ENCODE results near the gene SOX13. TPM values are rescaled to one million over a fixed set of nuclear protein-coding genes. Genes with fewer than 3 reads are reported as not detected.

SOX13 gene
- total RNA-seq, 1 experiment from 2014 or later: 35.6 TPM

DNA sequence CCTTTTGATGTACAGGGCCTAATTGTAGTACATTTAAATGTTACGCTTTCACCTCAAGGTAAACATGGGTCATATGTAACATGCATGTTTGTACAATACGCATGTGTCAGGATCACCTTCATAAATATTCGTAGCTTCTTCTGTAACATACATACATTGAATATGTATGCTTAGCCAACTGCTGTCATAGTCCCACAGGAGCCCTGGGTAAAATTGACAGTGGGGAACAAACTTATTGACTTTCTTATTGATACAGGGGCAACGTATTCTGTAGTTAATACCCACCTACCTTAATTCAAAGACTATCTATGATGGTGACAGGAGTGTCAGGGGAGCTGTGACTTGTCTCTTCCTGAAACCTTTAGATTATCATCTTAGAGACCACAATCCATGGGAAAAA is 96.9 kb downstream of the SOX13 start:
- Histone ChIP-seq H3K4me2 (ENCODE audit: low read length) (no peak overlapping the region), H3K9me2 (ENCODE audit: insufficient read depth) (no peaks in the 10 kb centered on the region), H3K27ac (ENCODE audit: low read depth, low read length) (no peak overlapping the region), H2AFZ (ENCODE audit: low read depth, low read length, poor library complexity, severe bottlenecking) (no peak overlapping the region), H3K79me2 (ENCODE audit: insufficient read depth, low read length) (no peaks in the 10 kb centered on the region), H3K9me3 (ENCODE audit: control insufficient read depth in 1 of 2, insufficient read depth in 1 of 2, low read depth in 1 of 2, low read length in 2 of 2) (peaks cover 4 to 13% of the 10 kb centered on the region in 2 experiments; a peak in 1 of 4 replicates), H3K4me3 (replicated peaks in 1 of 2; ENCODE audit: low read depth in 1 of 2, low read length in 2 of 2) (no peak overlapping the region), H3K4me1 (ENCODE audit: control insufficient read depth in 1 of 2, insufficient read depth in 2 of 2, low read length in 2 of 2) (peaks cover 6 to 40% of the 10 kb centered on the region in 2 experiments; a peak in 3 of 4 replicates), H3K36me3 (ENCODE audit: control insufficient read depth in 1 of 2, insufficient read depth in 2 of 2, low read length in 2 of 2) (no peaks in the 10 kb centered on the region), H3K27me3 (ENCODE audit: insufficient read depth, low read length) (no peaks in the 10 kb centered on the region), H3K9ac (ENCODE audit: low read length) (no peak overlapping the region), H4K20me1 (ENCODE audit: insufficient read depth) (no peaks in the 10 kb centered on the region)
- intact Hi-C loops (cut with micrococcal nuclease): no loop called here
- POLR2A ChIA-PET: no interaction called here
- TF ChIP-seq CEBPB (IDR thresholded peaks at IDR 0.05; ENCODE audit: low read depth) (no peak), CBX3 (IDR thresholded peaks at IDR 0.05; ENCODE audit: low read depth) (peak; percentile 88; the same call in 1 of the 2 replicates)
- DNase-seq (ENCODE audit: low read depth, low spot score) (no peak), ATAC-seq (no peak)
- BruUV-seq (replicated peaks): no TSS peak
- RAD21 ChIA-PET (ENCODE audit: low non-redundant PET in 1 of 2, low total read pairs in 2 of 2, uncharacterized antibody in 2 of 2, unreplicated experiment in 2 of 2): no interaction called here
- CTCF ChIA-PET: no interaction called here

DNA sequence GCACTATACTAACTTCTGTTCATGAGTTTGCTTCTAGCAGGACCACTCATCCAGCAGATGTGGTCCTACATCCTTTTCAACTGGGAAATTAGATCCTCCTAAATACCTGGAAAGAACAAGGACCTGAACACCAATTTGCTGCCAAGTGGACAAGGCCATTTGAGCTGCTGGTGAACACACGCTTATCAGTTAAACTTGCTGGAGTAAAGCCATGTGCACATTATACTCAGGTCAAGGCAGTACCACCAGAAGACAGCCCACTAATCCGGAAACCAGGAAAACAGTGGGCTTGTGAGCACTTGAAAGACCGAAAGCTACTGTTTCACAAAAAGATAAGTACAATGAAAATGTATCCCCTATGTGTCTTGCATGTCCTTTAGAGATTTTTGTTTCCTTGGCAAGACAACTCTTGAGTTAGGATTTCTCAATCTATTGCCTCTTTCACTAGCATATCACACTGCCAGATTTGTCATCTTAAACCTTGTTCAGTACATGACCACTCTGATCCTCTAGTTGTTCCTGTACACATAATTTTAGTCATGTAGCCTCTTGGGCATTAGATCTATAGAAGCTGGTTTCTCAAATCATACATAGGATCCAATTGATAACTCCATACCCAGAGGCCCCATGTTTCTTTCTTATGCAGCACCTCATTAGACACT is 97.7 kb downstream of the SOX13 start:
- H3K9ac ChIP-seq (ENCODE audit: low read length): no peak overlapping the region
- no peaks in the 10 kb centered on the region for H4K20me1 ChIP-seq (ENCODE audit: insufficient read depth)
- H3K9me2 ChIP-seq (ENCODE audit: insufficient read depth): no peaks in the 10 kb centered on the region
- POLR2A ChIA-PET: no interaction called here
- H3K36me3 ChIP-seq (ENCODE audit: control insufficient read depth in 1 of 2, insufficient read depth in 2 of 2, low read length in 2 of 2): no peaks in the 10 kb centered on the region
- no peak overlapping the region for H3K4me2 ChIP-seq (ENCODE audit: low read length)
- DNase-seq (ENCODE audit: low read depth, low spot score) (no peak), ATAC-seq (no peak)
- no peak overlapping the region for H3K27ac ChIP-seq (ENCODE audit: low read depth, low read length)
- no peaks in the 10 kb centered on the region for H3K27me3 ChIP-seq (ENCODE audit: insufficient read depth, low read length)
- no peak overlapping the region for H3K4me3 ChIP-seq (replicated peaks in 1 of 2; ENCODE audit: low read depth in 1 of 2, low read length in 2 of 2)
- CTCF ChIA-PET: no interaction called here
- BruUV-seq (replicated peaks): no TSS peak
- RAD21 ChIA-PET (ENCODE audit: low non-redundant PET in 1 of 2, low total read pairs in 2 of 2, uncharacterized antibody in 2 of 2, unreplicated experiment in 2 of 2): no interaction called here
- peaks cover 10 to 48% of the 10 kb centered on the region in 2 experiments; a peak in 3 of 4 replicates for H3K4me1 ChIP-seq (ENCODE audit: control insufficient read depth in 1 of 2, insufficient read depth in 2 of 2, low read length in 2 of 2)
- no peaks in the 10 kb centered on the region for H3K79me2 ChIP-seq (ENCODE audit: insufficient read depth, low read length)
- intact Hi-C loops (cut with micrococcal nuclease): no loop called here
- H3K9me3 ChIP-seq (ENCODE audit: control insufficient read depth in 1 of 2, insufficient read depth in 1 of 2, low read depth in 1 of 2, low read length in 2 of 2): peaks cover 4 to 13% of the 10 kb centered on the region in 2 experiments; a peak in 1 of 4 replicates
- H2AFZ ChIP-seq (ENCODE audit: low read depth, low read length, poor library complexity, severe bottlenecking): no peak overlapping the region
- TF ChIP-seq CBX3 (IDR thresholded peaks at IDR 0.05; ENCODE audit: low read depth) (no peak), YY1 (IDR thresholded peaks at IDR 0.05; ENCODE audit: extremely low read depth, insufficient replicate concordance, low read depth, low read length) (no peak), ZFX (IDR thresholded peaks at IDR 0.05) (no peak), ELF1 (IDR thresholded peaks at IDR 0.05; ENCODE audit: borderline replicate concordance, low read depth) (no peak), CEBPB (IDR thresholded peaks at IDR 0.05; ENCODE audit: low read depth) (no peak), RAD21 (IDR thresholded peaks at IDR 0.05; ENCODE audit: low read depth) (no peak), EZH2 (IDR thresholded peaks at IDR 0.05) (no peak), ZNF274 (IDR thresholded peaks at IDR 0.05; ENCODE audit: low read depth, low read length) (no peak), EZH2phosphoT487 (IDR thresholded peaks at IDR 0.05; ENCODE audit: borderline replicate concordance) (no peak), SP1 (IDR thresholded peaks at IDR 0.05; ENCODE audit: low read depth) (no peak), JUND (IDR thresholded peaks at IDR 0.05) (no peak), FOSL1 (IDR thresholded peaks at IDR 0.05; ENCODE audit: low read depth) (no peak), POLR2AphosphoS5 (IDR thresholded peaks at IDR 0.05; ENCODE audit: low read depth, low read length) (no peak)
- TF ChIP-seq, protein P1, sequence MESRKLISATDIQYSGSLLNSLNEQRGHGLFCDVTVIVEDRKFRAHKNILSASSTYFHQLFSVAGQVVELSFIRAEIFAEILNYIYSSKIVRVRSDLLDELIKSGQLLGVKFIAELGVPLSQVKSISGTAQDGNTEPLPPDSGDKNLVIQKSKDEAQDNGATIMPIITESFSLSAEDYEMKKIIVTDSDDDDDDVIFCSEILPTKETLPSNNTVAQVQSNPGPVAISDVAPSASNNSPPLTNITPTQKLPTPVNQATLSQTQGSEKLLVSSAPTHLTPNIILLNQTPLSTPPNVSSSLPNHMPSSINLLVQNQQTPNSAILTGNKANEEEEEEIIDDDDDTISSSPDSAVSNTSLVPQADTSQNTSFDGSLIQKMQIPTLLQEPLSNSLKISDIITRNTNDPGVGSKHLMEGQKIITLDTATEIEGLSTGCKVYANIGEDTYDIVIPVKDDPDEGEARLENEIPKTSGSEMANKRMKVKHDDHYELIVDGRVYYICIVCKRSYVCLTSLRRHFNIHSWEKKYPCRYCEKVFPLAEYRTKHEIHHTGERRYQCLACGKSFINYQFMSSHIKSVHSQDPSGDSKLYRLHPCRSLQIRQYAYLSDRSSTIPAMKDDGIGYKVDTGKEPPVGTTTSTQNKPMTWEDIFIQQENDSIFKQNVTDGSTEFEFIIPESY (IDR thresholded peaks at IDR 0.05; ENCODE audit: extremely low read depth, insufficient replicate concordance, low read length): no peak
- TF ChIP-seq, protein P2, sequence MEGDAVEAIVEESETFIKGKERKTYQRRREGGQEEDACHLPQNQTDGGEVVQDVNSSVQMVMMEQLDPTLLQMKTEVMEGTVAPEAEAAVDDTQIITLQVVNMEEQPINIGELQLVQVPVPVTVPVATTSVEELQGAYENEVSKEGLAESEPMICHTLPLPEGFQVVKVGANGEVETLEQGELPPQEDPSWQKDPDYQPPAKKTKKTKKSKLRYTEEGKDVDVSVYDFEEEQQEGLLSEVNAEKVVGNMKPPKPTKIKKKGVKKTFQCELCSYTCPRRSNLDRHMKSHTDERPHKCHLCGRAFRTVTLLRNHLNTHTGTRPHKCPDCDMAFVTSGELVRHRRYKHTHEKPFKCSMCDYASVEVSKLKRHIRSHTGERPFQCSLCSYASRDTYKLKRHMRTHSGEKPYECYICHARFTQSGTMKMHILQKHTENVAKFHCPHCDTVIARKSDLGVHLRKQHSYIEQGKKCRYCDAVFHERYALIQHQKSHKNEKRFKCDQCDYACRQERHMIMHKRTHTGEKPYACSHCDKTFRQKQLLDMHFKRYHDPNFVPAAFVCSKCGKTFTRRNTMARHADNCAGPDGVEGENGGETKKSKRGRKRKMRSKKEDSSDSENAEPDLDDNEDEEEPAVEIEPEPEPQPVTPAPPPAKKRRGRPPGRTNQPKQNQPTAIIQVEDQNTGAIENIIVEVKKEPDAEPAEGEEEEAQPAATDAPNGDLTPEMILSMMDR (IDR thresholded peaks at IDR 0.05 in 2 of 3, conservative IDR thresholded peaks at IDR 0.05 in 1 of 3; ENCODE audit: borderline replicate concordance in 1 of 3, insufficient read depth in 1 of 3, low read depth in 2 of 3, low read length in 2 of 3): no peak
- TF ChIP-seq, protein P3, sequence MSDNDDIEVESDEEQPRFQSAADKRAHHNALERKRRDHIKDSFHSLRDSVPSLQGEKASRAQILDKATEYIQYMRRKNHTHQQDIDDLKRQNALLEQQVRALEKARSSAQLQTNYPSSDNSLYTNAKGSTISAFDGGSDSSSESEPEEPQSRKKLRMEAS (IDR thresholded peaks at IDR 0.05): no peak
- TF ChIP-seq, protein P4, sequence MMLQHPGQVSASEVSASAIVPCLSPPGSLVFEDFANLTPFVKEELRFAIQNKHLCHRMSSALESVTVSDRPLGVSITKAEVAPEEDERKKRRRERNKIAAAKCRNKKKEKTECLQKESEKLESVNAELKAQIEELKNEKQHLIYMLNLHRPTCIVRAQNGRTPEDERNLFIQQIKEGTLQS (IDR thresholded peaks at IDR 0.05): no peak
